Fibroblast of skin of abdomen (primary cell): ENCODE measurements around the gene DCLK1.
A peak's percentile ranks its signal among the peaks of the same experiment; 100 is the strongest.
"Not testable (repeated sequence)": the region's sequence is repeated elsewhere in the genome, so short reads cannot be mapped to it uniquely, and the experiment has no call there.

Source experiments
- DNase-seq: peaks from one replicate; pipeline ENCODE4 v3.0.0-alpha.2; 2013

Gene DCLK1

GRCh38 chr13:36130552-36131221 lies 495 bp downstream of the DCLK1 start:
- no peak for DNase-seq

GRCh38 chr13:36130193-36130551 lies 1.0 kb downstream of the DCLK1 start:
- DNase-seq = no peak

- no peak for DNase-seq
These were observed 1.6 kb downstream of the DCLK1 start for GRCh38 chr13:36129539-36129938.

- no peak for DNase-seq
These were observed 4.7 kb downstream of the DCLK1 start for GRCh38 chr13:36126491-36126890.

- DNase-seq = no peak
These were observed 5.3 kb downstream of the DCLK1 start for GRCh38 chr13:36125841-36126240.

- DNase-seq = peak; percentile 69
These were observed 6.9 kb downstream of the DCLK1 start for GRCh38 chr13:36124236-36124822.

- DNase-seq = no peak
These were observed 15.9 kb downstream of the DCLK1 start for GRCh38 chr13:36115306-36115705.

- no peak for DNase-seq
These were observed 16.9 kb downstream of the DCLK1 start for GRCh38 chr13:36114233-36114632.

GRCh38 chr13:36108954-36109353 lies 22.2 kb downstream of the DCLK1 start:
- no peak for DNase-seq

- no peak for DNase-seq
These were observed 22.8 kb downstream of the DCLK1 start for GRCh38 chr13:36108342-36108741.

GRCh38 chr13:36107521-36107920 lies 23.7 kb downstream of the DCLK1 start:
- DNase-seq = no peak

- DNase-seq = no peak
These were observed 25.5 kb downstream of the DCLK1 start for GRCh38 chr13:36105726-36106125.

- DNase-seq = no peak
These were observed 28.5 kb downstream of the DCLK1 start for GRCh38 chr13:36102721-36103120.

GRCh38 chr13:36101907-36102306 lies 29.3 kb downstream of the DCLK1 start:
- DNase-seq = not testable (repeated sequence)

- no peak for DNase-seq
These were observed 30.0 kb downstream of the DCLK1 start for GRCh38 chr13:36101157-36101556.

- DNase-seq = peak; percentile 20
These were observed 33.1 kb downstream of the DCLK1 start for GRCh38 chr13:36098080-36098479.

GRCh38 chr13:36096461-36097416 lies 34.4 kb downstream of the DCLK1 start:
- DNase-seq = peak; percentile 33

GRCh38 chr13:36094478-36094877 lies 36.7 kb downstream of the DCLK1 start:
- no peak for DNase-seq

GRCh38 chr13:36090592-36090991 lies 40.6 kb downstream of the DCLK1 start:
- DNase-seq = no peak

GRCh38 chr13:36089130-36089647 lies 42.0 kb downstream of the DCLK1 start:
- DNase-seq = no peak

GRCh38 chr13:36088463-36088862 lies 42.7 kb downstream of the DCLK1 start:
- DNase-seq = no peak

GRCh38 chr13:36088001-36088400 lies 43.2 kb downstream of the DCLK1 start:
- no peak for DNase-seq

- no peak for DNase-seq
These were observed 45.1 kb downstream of the DCLK1 start for GRCh38 chr13:36086117-36086516.
